NOMO-1 treated with dmso at 0.1 percent for 144 hours (cell line): Measurements from ENCODE around the gene STAMBPL1.
"Not testable (repeated sequence)": the region's sequence is repeated elsewhere in the genome, so short reads cannot be mapped to it uniquely, and the experiment has no call there.

Experiments used
- DNase-seq: peaks from one replicate; lab custom pipeline; 2025; ENCODE audit not compliant: unreplicated experiment; lab: John Stamatoyannopoulos, UW

Gene STAMBPL1

DNA sequence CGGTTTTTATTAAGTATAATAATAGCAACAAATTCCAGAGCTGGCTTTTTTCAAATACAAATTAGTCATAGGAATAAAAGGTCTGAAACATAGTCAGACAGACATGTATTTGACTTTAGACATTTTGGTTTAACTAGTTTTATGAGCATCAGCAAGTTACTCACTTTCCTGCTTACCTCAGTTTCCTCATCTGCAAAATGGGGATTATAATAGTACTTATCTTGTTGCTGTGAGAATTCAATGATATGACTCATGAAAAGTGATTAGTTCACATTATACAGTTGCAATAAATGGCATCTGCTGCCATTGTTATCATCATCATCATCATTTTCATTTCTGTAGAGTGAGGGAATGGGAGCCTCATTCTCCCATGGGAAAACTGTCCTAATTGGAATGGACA, 39.0 kb downstream of the STAMBPL1 start:
- DNase-seq: no peak

DNA sequence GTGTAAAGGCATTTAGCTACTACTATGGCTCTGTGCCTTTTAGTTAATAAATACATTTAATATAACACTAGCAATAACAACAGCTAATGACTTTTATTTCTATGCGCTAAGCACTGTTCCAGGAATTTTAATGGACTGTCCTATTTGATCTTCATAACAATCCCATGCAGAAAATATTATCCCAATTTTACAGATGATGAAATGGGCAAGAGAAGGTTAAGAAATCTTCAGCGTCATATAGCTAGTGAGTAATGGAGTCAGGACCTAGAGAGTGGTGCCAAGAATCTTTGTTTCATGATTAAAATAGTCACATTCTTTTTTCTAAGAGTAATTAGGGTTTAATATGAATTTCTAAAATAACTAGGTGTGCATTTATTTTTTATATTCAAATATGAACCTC, 40.2 kb downstream of the STAMBPL1 start:
- no peak for DNase-seq

DNA sequence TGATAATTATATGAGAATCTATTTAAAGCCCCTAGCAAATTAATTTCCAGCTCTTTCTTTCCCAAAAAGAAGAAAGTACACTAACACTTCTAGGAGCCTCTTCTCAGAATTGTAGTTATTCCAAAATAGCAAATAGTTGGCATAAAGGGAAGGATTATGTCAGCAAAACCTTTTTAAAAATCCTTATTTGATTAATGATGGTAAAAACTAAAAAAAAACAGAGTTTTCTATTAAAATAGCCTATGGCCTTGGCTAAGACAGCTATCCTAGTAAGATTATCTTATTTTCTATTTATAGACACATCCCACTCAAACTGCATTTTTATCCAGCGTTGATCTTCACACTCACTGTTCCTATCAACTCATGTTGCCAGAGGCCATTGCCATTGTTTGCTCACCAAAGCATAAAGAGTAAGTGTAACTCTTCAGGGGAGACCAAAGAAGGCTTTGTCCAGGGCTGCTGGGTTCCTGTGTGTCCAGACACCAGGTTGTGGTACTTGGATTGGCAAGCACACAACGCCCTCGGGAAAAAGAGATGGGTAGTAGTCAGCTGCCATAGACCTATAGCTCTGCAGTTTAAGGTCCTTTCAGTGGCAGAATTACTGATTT, 41.0 kb downstream of the STAMBPL1 start:
- DNase-seq: no peak

DNA sequence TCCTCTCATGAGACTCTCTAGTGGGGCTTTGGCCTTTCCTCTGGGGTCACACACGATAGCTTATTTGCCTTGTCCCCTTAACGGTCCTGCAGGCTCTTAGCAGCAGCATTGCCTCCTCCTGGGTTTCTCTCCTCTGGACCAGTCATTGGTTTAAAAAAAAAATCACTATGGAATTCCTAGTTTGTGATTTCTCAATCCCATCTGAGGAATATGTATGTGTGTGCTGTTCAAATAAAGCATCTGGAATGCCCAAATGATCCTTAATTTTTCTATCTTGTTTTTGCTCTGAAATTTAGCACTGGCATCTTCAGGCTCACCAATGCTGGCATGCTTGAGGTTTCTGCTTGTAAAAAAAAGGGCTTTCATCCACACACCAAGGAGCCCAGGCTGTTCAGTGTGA, 42.0 kb downstream of the STAMBPL1 start:
- DNase-seq: no peak

DNA sequence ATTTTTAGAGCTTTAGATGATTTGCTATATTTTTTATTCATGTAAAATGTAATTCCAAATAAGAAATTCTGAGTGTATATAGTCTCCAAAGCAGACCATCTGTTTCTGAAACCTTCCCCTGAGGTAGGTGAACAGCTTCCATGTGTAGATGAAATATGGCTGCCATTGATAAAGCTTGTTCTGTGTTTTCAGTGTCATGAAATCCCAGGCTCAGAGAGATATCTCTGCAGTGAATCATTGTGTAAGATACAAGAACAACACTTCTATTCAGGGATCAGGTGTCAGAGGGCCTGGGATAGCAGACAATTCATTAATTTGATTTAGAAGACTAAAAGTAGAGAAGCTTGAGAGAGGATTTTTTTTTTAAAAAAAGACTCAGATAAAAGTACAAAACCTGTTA, 43.5 kb downstream of the STAMBPL1 start:
- no peak for DNase-seq

DNA sequence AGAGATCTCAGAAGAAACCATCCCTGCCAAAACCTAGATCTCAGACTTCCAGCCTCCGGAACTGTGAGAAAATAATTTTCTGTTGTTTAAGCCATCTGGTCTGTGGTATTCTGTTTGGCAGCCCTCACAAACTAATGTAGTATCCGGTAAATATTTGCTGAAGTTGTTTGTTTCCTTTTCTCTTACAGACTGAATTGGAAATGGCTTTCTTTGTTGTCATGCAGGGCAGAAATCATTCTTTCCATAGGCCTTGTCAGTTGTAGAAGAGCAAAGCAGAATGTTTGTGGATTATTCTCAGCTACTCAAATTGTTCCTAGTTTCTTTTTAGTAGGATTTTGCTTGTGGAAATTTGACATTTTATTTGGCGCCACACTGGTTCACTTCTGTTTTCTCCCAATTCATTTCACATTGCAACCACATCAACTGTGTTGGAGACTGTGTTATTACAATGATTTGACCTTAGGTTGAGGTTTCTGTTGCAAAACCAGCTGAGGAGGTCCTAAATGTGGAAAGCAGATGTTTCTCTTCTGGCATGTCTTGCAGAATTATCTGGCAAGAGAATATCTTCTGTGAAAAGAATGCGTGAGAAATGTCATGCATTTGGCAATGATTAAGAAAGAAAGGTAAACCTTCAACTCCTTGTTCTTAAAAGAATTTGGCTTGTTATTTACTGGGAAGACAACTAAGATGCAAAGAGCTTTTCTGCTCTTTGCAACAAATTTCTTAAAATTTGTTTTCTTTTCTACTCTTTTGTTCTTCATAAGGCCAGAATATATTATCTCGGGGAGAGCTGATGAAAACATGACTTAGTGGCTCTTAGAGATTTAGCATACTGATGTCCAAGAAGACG, 46.7 kb downstream of the STAMBPL1 start:
- peak; percentile 51 for DNase-seq

DNA sequence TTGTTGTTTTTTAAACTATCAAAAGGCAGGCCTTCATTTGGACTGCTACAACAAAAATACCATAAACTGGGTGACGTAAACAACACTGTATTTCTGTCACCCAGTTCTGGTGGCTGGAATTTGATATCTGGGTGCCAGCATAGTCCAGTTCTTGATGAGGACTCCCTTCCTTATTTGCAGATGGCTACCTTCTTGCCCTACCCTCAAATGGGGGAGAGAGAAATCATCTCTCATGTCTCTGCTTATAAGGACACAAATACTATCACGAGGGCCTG, 47.3 kb downstream of the STAMBPL1 start:
- no peak for DNase-seq

DNA sequence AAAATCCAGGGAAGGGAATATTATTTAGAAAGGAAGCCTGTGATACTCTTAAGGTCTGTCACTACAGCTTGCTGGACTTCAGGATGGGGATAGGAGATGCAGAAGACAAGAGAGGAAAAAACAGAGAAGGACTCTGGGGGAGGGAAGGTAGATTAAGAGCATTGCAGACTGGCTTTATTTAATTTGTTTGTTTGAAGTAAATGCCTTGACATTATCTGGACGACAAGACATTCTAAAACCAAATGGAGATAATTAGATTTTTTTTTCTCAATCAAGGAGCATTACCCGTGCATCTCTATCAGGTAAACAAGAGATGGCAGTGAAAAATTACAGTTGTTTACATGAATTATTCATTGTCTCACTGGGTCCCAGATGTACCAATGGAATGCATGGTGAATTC, 48.2 kb downstream of the STAMBPL1 start:
- no peak for DNase-seq

DNA sequence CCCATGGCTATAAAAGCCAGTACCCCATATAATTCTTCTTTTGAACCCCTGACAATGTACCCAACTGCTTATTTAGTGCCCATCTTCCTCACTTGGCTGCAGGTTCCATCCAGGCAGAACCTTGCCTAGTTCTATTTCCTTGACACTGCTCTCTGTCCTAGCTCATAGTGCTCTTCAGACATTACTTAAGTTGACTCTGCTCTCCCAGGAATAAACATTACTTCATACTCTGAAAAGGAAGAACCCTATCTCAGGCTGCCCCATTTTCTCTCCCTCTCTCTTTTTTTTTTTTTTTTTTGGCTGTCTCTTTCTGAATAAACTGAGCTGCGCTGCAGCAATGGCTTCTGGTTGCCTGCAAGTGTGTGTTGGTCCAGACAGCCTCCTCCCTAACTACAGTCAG, 51.5 kb downstream of the STAMBPL1 start:
- no peak for DNase-seq

DNA sequence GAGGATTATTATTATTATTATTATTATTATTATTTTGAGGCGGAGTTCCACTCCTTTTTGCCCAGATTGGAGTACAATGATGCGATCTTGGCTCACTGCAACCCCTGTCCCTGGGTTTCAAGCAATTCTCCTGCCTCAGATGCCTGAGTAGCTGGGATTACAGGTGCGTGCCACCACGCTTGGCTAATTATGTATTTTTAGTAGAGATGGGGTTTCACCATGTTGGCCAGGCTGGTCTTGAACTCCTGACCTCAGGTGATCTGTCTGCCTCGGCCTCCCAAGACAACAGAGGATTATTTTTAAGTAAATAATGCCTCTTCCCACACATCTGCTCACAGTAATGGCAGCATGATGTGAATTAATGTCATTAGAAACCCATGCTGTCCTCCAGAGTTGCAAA, 52.0 kb downstream of the STAMBPL1 start:
- not testable (repeated sequence) for DNase-seq

DNA sequence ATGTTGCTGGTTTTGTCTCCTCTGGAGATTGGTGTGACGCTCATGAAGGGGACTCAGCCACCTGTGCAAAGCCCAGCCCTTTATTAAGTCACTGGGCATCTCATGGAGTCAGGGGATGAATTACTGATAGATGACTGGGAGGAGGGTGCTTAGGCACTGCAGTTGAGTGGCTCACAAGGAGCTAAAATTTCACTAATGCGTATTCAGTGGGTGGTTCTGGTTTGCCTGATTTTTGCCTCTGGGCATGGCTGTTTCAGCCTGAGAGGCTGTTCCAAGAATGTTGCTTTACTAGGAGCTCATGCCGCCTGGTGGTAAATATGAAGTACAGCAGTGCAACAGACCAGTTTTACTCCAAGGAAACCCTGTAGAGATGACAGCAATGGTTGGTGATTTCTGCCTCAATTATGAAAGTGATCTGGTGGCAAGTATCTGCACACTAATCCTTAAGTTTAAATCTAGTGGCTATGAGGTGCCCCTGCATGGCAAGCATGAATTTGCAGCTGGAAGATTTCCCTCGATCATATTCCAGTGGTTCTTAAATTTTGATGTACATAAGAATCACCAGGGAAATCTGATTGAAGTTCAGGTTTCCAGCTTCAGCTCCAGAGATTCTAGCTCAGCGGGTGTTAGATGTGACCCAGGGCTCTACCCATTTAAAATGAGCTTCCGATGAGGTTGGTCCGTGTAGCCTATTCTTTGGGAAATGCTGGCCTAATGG, 52.7 kb downstream of the STAMBPL1 start:
- peak; percentile 37 for DNase-seq

DNA sequence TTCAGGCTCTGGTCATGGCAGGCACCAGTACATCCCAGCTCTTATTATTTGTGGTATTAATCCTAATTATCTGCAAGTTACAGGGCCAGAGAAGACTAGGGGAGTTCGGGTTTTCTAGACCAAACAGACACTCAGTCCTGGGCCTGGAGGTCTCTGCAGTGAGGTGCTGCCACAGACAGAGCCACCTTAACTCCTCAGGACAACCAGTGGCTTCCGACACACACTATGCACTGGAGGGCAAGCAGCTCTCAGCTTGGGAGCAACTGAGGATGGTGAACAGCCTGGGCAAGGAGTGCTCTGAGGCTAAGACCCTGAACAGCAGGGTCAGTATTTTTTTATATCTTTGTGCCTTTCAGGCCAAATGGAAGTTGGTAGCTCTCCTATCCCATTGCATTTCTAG, 53.5 kb downstream of the STAMBPL1 start:
- DNase-seq: no peak

DNA sequence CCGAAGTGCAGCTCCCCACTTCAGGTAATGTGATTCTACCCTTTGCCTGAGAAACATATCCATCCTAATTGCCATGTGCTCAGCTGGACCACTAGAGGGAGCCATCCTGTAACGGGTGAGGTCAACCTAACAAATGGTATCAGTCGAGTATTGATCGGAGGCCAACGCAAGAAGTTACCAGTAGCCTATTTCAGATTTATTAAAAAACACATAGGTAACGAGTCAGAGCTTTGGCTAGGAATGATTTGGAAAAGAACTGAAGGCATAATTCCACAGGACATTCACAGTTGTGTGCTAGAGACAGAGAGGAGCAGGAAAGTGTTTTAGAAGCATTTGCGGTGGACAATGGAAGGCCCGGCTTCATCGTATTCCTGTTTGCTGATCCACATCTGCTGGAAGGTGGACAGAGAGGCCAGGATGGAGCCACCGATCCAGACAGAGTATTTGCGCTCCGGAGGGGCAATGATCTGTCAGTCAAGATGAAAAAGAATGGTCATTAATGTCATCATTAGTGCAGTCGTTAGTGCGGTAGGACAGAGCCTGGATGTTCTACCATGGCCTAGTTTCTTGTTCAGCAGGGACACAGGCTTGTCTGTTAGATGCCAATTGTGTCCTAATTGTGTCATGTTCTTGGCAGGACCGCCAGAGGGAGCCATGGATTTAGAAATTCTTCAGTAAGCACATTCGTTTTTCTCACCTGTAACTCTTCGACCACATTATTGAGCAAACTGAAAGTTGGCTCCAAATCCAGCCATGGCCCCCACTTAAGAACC, 55.0 kb downstream of the STAMBPL1 start:
- DNase-seq: peak; percentile 62

DNA sequence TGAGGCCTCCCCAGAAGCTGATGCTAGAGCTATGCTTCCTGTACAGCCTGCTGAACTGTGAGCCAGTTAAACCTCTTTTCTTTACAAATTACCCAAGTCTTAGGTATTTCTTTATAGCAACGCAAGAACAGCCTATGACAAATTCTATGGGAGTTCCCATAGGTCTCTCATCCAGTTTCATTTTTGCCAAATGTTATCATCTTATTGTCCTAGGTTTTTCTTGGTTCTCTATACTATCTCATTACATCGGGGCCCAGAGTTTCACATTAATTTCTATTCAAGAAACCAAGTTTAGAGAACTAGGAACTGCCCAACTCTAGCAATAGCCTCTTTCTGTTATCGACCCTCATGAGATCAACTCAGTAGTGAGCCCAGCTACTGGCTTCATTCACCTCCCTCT, 56.6 kb downstream of the STAMBPL1 start:
- no peak for DNase-seq

DNA sequence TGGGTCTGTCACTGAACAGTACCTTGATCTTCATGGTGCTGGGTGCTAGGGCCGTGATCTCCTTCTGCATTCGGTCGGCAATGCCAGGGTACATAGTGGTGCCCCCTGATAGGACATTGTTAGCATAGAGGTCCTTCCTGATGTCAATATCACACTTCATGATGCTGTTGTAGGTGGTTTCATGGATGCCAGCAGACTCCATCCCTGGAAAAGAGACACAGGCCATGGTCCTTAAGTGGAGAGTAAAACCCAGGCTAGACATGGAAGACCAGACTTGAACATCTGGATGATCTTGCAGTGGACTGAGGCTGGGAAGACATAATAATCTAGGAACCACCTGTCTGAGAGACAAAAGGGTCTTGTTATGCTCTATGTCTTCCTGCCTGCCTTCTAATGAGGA, 58.0 kb downstream of the STAMBPL1 start:
- no peak for DNase-seq

DNA sequence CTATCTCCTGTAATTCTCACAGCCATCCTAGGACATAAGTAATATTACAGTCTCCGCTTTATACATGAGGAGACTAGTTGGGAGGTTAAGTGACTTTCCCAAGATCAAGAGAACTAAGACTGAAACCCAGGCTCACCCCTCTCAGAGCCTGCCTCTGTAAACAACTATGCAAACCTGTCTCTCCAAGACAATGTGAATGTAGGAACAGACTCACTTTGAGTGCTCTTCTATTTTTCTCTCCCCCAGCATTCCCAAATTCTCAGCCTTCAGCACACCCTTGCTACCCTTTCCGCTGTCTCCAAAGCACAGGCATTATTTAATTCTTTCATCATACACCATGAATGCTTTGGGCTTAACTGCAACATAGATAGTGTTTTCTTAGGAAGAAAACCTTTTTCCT, 58.9 kb downstream of the STAMBPL1 start:
- DNase-seq: no peak

DNA sequence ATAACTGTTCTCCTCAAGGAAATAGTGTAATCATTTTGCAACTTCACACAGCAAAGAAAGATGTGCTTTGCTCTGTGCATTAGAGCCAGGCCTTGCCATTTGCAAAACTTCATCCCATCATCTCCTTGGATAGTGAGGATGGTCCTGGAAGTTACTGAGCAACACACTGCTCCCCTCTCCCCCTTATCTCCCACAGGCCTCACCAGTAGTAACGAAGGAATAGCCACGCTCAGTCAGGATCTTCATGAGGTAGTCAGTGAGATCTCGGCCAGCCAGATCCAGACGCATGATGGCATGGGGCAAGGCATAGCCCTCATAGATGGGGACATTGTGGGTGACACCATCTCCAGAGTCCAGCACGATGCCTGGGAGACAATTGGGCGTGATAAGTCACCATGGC, 61.0 kb downstream of the STAMBPL1 start:
- DNase-seq: no peak

DNA sequence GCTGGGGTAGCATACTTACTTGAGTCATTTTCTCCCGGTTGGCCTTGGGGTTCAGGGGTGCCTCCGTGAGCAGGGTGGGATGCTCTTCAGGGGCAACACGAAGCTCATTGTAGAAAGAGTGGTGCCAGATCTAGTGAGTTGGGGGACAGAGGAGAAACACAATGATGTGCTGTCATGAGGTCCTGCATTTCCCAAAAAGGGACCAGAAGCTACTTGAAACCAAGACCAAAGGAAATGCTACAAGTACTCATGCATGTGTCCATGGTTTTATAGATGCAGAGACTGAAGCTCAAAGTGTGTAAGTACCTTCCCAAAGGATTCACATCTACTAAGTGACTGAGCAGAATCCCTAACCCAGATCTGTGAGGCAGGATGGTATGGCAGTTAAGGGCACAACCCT, 63.7 kb downstream of the STAMBPL1 start:
- DNase-seq: no peak

DNA sequence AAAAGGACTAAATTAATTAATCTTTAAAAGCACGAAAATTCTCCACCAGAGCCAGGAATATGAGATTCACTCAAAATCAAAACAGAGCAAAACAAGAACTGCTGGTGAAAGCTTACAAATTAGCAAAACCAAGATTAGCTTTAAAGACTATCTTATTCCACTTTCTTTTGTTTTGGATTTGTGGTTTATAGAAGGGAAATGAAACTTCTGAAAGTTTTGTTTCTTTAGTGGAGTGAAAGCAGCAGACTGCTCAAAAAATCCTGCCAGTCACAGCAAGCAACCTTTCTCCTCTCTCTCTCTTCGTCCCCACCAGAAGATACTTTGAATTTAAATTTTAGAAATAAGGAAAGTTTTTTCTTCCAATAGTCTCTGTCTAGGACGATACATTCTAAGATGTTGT, 64.8 kb downstream of the STAMBPL1 start:
- DNase-seq: no peak

DNA sequence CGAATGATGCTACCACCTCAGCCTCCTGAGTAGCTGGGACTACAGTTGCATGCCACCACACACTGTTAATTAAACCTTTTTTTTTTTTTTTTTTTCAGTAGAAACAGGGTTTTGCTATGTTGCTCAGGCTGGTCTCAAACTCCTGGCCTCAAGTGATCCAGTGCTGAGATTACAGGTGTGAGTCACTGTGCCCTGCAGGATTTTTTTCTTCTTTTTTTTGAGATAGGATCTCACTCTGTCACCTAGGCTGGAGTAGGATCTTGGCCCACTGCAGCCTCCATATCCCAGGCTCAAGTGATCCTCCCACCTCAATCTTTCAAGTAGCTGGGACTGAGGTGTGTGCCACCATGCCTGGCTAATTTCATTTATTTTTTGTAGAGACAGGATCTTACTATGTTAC, 66.2 kb downstream of the STAMBPL1 start:
- DNase-seq: no peak

DNA sequence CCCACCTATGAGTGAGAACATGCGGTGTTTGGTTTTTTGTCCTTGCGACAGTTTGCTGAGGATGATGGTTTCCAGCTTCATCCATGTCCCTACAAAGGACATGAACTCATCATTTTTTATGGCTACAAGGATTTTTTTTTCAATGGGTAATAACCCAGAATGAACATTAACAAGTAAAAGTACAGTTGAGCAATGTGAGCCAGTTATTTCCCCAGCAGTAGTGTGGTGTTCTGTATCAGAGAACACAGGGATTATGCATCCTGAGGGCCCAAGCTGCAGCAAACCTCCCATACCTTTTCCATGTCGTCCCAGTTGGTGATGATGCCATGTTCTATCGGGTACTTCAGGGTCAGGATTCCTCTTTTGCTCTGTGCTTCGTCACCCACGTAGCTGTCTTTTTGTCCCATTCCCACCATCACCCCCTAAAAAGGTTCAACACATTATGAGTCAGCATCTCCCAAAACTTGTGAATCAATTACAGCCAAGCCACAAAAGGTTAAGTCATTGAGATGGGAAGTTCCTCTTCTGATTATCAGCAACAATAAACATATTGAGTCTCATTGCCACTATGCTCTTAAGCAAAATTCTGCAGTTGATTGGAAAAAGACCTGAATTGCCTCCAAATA, 67.0 kb downstream of the STAMBPL1 start:
- no peak for DNase-seq
